HepG2 (cell line): ENCODE results near the gene ADCY7. TPM values are rescaled to one million over a fixed set of nuclear protein-coding genes. Genes with fewer than 3 reads are reported as not detected.
A peak's percentile ranks its signal among the peaks of the same experiment; 100 is the strongest.

ENCODE experiments used
- ATAC-seq: fragments of 200-7000 bp; cut with Tn5 transposase; 3 replicates; pipeline ENCODE4 v1.9.1; 2020; ENCODE audit warnings: mild to moderate bottlenecking, moderate library complexity
- BruUV-seq: library from RNA; stranded (reverse); fragments of 400-500 nt; replicated peaks from 2 replicates; lab custom pipeline; 2021; lab: Mats Ljungman, UMichigan
- CTCF ChIA-PET: fragments of 300-600 bp; formaldehyde crosslinking; extraction: SDS; loops from one replicate; lab custom pipeline; 2021; ENCODE audit warnings: low total read pairs, inconsistent platforms, low intra/inter-chr PET ratio; lab: Yijun Ruan, JAX
- POLR2A ChIA-PET: fragments of 350-600 bp; sonication (Branson Sonifier 250); formaldehyde crosslinking; loops from one replicate; lab custom pipeline; 2020; ENCODE audit warnings: antibody characterized with exemption, inconsistent platforms; lab: Yijun Ruan, JAX
- DNase-seq: peaks from one replicate; pipeline ENCODE4 v3.0.0-alpha.2; 2015; ENCODE audit warnings: low spot score
- FAIRE-seq: peaks from 3 replicates; lab custom pipeline; 2011; peaks lifted over from hg19 to GRCh38; lab: Jason Lieb, UNC
- H2AFZ ChIP-seq: one replicate; pipeline ENCODE4 v1.6.1; 2011; ENCODE audit warnings: low read length, inconsistent platforms
- H3K27ac ChIP-seq: fragments of 300-600 bp; 3 replicates; pipeline ENCODE4 v1.8.0; 2011; ENCODE audit warnings: mixed run types, mild to moderate bottlenecking, mixed read lengths, low read length, inconsistent platforms; ENCODE audit not compliant: insufficient read depth; ENCODE audit errors: extremely low read length
- H3K27me3 ChIP-seq, 2 experiments: fragments of 200-600 bp in 1 of 2; 2 replicates in 1 of 2; 3 replicates in 1 of 2; pipeline versions ENCODE4 v1.6.0 to v1.8.0; 2011; ENCODE audit warnings: low read length in 2 of 2, mild to moderate bottlenecking in 2 of 2, moderate library complexity in 2 of 2, inconsistent platforms in 1 of 2; ENCODE audit not compliant: insufficient read depth in 2 of 2, control insufficient read depth in 1 of 2
- H3K36me3 ChIP-seq, 2 experiments: fragments of 200-600 bp in 1 of 2; replicated peaks in 1 of 2; 2 replicates in 1 of 2; 3 replicates in 1 of 2; pipeline versions ENCODE4 v1.5.1 to v1.8.0; 2011; ENCODE audit warnings: low read length in 2 of 2, inconsistent platforms in 1 of 2; ENCODE audit not compliant: insufficient read depth in 2 of 2, control insufficient read depth in 1 of 2
- H3K4me1 ChIP-seq: 2 replicates; pipeline ENCODE4 v1.5.1; 2012; ENCODE audit warnings: low read length, inconsistent platforms; ENCODE audit not compliant: insufficient read depth
- H3K4me2 ChIP-seq: 2 replicates; pipeline ENCODE4 v1.6.0; 2011; ENCODE audit warnings: low read depth, low read length, inconsistent platforms
- H3K4me3 ChIP-seq, 3 experiments: fragments of 200-600 bp in 1 of 3; sonication (generic), shearing (Covaris generic) in 1 of 3; replicated peaks in 1 of 3; 2 replicates each; pipeline ENCODE4 v1.5.1; 2011 to 2016; ENCODE audit warnings: low read length in 3 of 3, inconsistent platforms in 2 of 3, low read depth in 2 of 3, mild to moderate bottlenecking in 2 of 3, control low read depth in 1 of 3, mixed read lengths in 1 of 3; ENCODE audit not compliant: insufficient read depth in 1 of 3
- H3K79me2 ChIP-seq: one replicate; pipeline ENCODE4 v1.6.1; 2011; ENCODE audit warnings: low read length, inconsistent platforms; ENCODE audit not compliant: insufficient read depth
- H3K9ac ChIP-seq: 2 replicates; pipeline ENCODE4 v1.6.0; 2011; ENCODE audit warnings: mild to moderate bottlenecking, low read depth, low read length, inconsistent platforms; ENCODE audit not compliant: insufficient read depth
- H3K9me3 ChIP-seq: 2 replicates; pipeline ENCODE4 v1.5.1; 2012; ENCODE audit warnings: mild to moderate bottlenecking, low read length
- H4K20me1 ChIP-seq: 2 replicates; pipeline ENCODE4 v1.6.0; 2011; ENCODE audit warnings: inconsistent platforms, mild to moderate bottlenecking, low read length, moderate library complexity; ENCODE audit not compliant: insufficient read depth
- ARNTL ChIP-seq: sonication (generic); formaldehyde crosslinking; IDR thresholded peaks from 2 replicates; pipeline ENCODE4 v1.4.0; 2020; ENCODE audit warnings: mild to moderate bottlenecking, missing genetic modification reagents
- ATM ChIP-seq: fragments of 450-650 bp; IDR thresholded peaks from 2 replicates; pipeline ENCODE4 v1.7.1; 2017; ENCODE audit warnings: mild to moderate bottlenecking, borderline replicate concordance
- E2F5 ChIP-seq: sonication (generic); formaldehyde crosslinking; conservative IDR thresholded peaks from 2 replicates; pipeline ENCODE4 v1.4.0; 2020; ENCODE audit warnings: missing genetic modification reagents
- ELK4 ChIP-seq: sonication (generic); formaldehyde crosslinking; IDR thresholded peaks from 2 replicates; pipeline ENCODE4 v1.9.0; 2021; ENCODE audit warnings: missing genetic modification reagents, borderline replicate concordance
- POLR2G ChIP-seq: fragments of 200-400 bp; formaldehyde crosslinking; IDR thresholded peaks from 2 replicates; pipeline ENCODE4 v1.6.1; 2018; ENCODE audit warnings: mild to moderate bottlenecking, low read depth, low read length, moderate library complexity
- RBFOX2 ChIP-seq: fragments of 200-400 bp; formaldehyde crosslinking; IDR thresholded peaks from 2 replicates; pipeline ENCODE4 v1.6.1; 2017; ENCODE audit warnings: low read depth, mild to moderate bottlenecking, low read length
- TBP ChIP-seq: sonication (generic); formaldehyde crosslinking; IDR thresholded peaks from 2 replicates; pipeline ENCODE4 v1.5.0; 2020; ENCODE audit warnings: missing genetic modification reagents
- ZMYM2 ChIP-seq: sonication (generic); formaldehyde crosslinking; IDR thresholded peaks from 2 replicates; pipeline ENCODE4 v1.8.0; 2022; ENCODE audit warnings: mild to moderate bottlenecking, missing genetic modification reagents
- ZNF180 ChIP-seq: sonication (generic); formaldehyde crosslinking; IDR thresholded peaks from 2 replicates; pipeline ENCODE4 v1.4.0; 2020; ENCODE audit warnings: low read depth, missing genetic modification reagents, borderline replicate concordance
- ZNF616 ChIP-seq: sonication (generic); formaldehyde crosslinking; IDR thresholded peaks from 2 replicates; pipeline ENCODE4 v1.5.0; 2020; ENCODE audit warnings: low read depth, mild to moderate bottlenecking, missing genetic modification reagents
- ZNF788 ChIP-seq: sonication (generic); formaldehyde crosslinking; IDR thresholded peaks from 2 replicates; pipeline ENCODE4 v1.5.0; 2020; ENCODE audit warnings: mild to moderate bottlenecking, missing genetic modification reagents, borderline replicate concordance
- ZSCAN12 ChIP-seq: sonication (generic); formaldehyde crosslinking; IDR thresholded peaks from 2 replicates; pipeline ENCODE4 v1.9.0; 2021; ENCODE audit warnings: mild to moderate bottlenecking, missing genetic modification reagents
- WGBS: methylation state at CpG from one replicate; pipeline ENCODE4 v1.1.6; 2017; ENCODE audit warnings: low lambda C conversion rate; 5-methylcytosine and 5-hydroxymethylcytosine counted together
- in situ Hi-C: cut with HindIII; loops from 2 replicates; pipeline ENCODE4 v1.10.0; 2017; ENCODE audit warnings: low pct_unique_long_range_greater_than_20kb; ENCODE audit not compliant: extremely low pct_ligation_motif_present
- intact Hi-C: fragments of 100-400 bp; cut with micrococcal nuclease; formaldehyde crosslinking; loops from one replicate; pipeline ENCODE4 v1.10.0; 2022; ENCODE audit not compliant: unreplicated experiment
- polyA plus RNA-seq, 8 experiments: library from polyadenylated mRNA; depleted of rRNA in 3 of 8; stranded (reverse) in 7 of 8; unstranded in 1 of 8; fragments of >200 nt; fragmentation: Illumina TruSeq in 4 of 8; extraction: Trizol in 4 of 8; gene quantifications; 2 replicates each; pipeline versions ENCODE4 v1.2.1 to v1.2.3, GENCODE V29; 2011 to 2016; ENCODE audit warnings: low read depth in 4 of 8, missing spikeins in 1 of 8, mixed read lengths in 1 of 8; ENCODE audit not compliant: insufficient read depth in 1 of 8
- total RNA-seq, 5 experiments: library from RNA; depleted of rRNA; stranded (reverse); fragments of >200 nt; fragmentation: Illumina TruSeq; extraction: Trizol; gene quantifications; 2 replicates each; pipeline ENCODE4 v1.2.3, GENCODE V29; 2016; ENCODE audit warnings: low read depth in 1 of 5

Gene ADCY7
- total and polyA plus RNA-seq, 2 of the 13 experiments (the other 11 are each of a cell fraction or from before 2014, with no cell fraction given) = 2.2 to 4.3 TPM

DNA sequence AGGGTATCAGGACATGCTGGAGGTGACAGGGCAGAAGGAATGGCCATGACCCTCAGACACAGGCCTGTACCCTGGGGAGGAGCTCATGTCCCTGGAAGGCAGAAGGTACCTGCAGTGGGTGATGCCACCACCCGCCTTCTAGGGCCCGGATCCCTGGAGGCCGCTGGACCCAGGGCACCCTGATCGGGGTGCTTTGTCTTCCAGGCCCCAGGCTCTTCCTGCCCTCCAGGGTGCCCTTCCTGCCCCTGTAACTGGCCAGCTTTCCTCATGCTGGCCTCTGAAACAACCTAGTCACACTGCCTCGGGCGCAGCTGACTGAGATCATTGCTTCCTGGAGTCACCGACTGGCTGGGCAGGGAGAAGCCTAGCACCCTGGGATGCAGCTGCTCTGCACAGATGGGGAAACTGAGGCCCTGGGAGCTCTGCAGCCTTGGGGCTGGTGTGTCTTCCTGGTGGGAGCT, 5.8 kb downstream of the ADCY7 start:
- peak; percentile 6; the same call in 2 of the 3 replicates for ATAC-seq

More for the DNA sequence above, 5.8 kb downstream of the ADCY7 start:
- CTCF ChIA-PET = no interaction called here
- Histone ChIP-seq H3K27me3 (peaks cover 2 to 26% of the 10 kb centered on the region in 2 experiments; a peak in 3 of 5 replicates), H3K9me3 (no peaks in the 10 kb centered on the region), H3K9ac (no peak overlapping the region), H4K20me1 (no peaks in the 10 kb centered on the region), H3K36me3 (no peaks in the 10 kb centered on the region), H3K4me1 (peaks cover 34% of the 10 kb centered on the region), H3K4me3 (no peak overlapping the region), H3K27ac (no peak overlapping the region), H3K4me2 (no peak overlapping the region), H2AFZ (no peak overlapping the region), H3K79me2 (no peaks in the 10 kb centered on the region)
- TF ChIP-seq POLR2G (no peak), ZSCAN12 (CRISPR knock-in tag) (no peak), E2F5 (no peak), ZNF616 (no peak), ELK4 (no peak), ZNF788 (CRISPR knock-in tag) (no peak), ZNF180 (CRISPR knock-in tag) (no peak), ATM (no peak), TBP (CRISPR knock-in tag) (no peak), ZMYM2 (CRISPR knock-in tag) (no peak), RBFOX2 (no peak), ARNTL (no peak)
- intact Hi-C loops = no loop called here
- 67% methylated on average over 7 of the region's 7 CpGs for WGBS
- POLR2A ChIA-PET = no interaction called here
- in situ Hi-C loops = loop anchor here (5.0 kb wide), 1 partner anchor 50 kb away; no protein-coding TSS in a partner anchor
- DNase-seq (no peak), FAIRE-seq (no peak)
- BruUV-seq = no TSS peak
